Measurements from ENCODE around the gene GRID1.

GRID1 gene

GRCh38 chr10:86289577-86289868, 77.1 kb downstream of the GRID1 start:
- 56% methylated on average over 2 of the region's 2 CpGs for WGBS

GRCh38 chr10:86288695-86289576, 77.7 kb downstream of the GRID1 start:
- WGBS = 83% methylated on average over 10 of the region's 10 CpGs
- no peak overlapping the region for H2BK12ac ChIP-seq (ENCODE audit: low read length in 2 of 2)
- H3K36me3 ChIP-seq (ENCODE audit: control insufficient read depth in 1 of 2, insufficient read depth in 2 of 2, low read depth in 1 of 2, low read length in 2 of 2) = no peaks in the 10 kb centered on the region
- no peak overlapping the region for H4K91ac ChIP-seq (ENCODE audit: low read length)
- no peak overlapping the region for H2BK120ac ChIP-seq (ENCODE audit: low read depth, low read length)
- no peak overlapping the region for H3K9ac ChIP-seq (ENCODE audit: low read length)
- H2AFZ ChIP-seq (ENCODE audit: low read depth, low read length) = no peak overlapping the region
- no peaks in the 10 kb centered on the region for H3K79me1 ChIP-seq (replicated peaks; ENCODE audit: low read length, poor library complexity, severe bottlenecking)
- no peak overlapping the region for H3K18ac ChIP-seq (ENCODE audit: low read depth in 1 of 2, low read length in 2 of 2)
- no peaks in the 10 kb centered on the region for H3K27me3 ChIP-seq (ENCODE audit: control insufficient read depth in 1 of 2, insufficient read depth in 1 of 2, low read length in 2 of 2)
- H2AK5ac ChIP-seq (ENCODE audit: low read length, severe bottlenecking) = no peak overlapping the region
- no peak overlapping the region for H2BK15ac ChIP-seq (ENCODE audit: low read depth, poor library complexity, severe bottlenecking)
- no peaks in the 10 kb centered on the region for H3K9me3 ChIP-seq (ENCODE audit: control insufficient read depth, low read length)
- no peak overlapping the region for H4K8ac ChIP-seq (ENCODE audit: low read length)
- H3K4ac ChIP-seq (ENCODE audit: low read depth in 1 of 2, low read length in 2 of 2) = no peak overlapping the region
- no peaks in the 10 kb centered on the region for H3K4me1 ChIP-seq (ENCODE audit: control insufficient read depth, insufficient read depth, low read depth, low read length)
- no peak overlapping the region for H3K4me3 ChIP-seq (ENCODE audit: insufficient read depth in 1 of 2, low read depth in 1 of 2, low read length in 2 of 2)
- no peak overlapping the region for H3K27ac ChIP-seq (ENCODE audit: low read length, poor library complexity, severe bottlenecking)
- H2BK5ac ChIP-seq (ENCODE audit: low read depth, low read length, poor library complexity, severe bottlenecking) = no peak overlapping the region
- no peak overlapping the region for H3K4me2 ChIP-seq (ENCODE audit: low read length, poor library complexity, severe bottlenecking)
- no peak overlapping the region for H3K23ac ChIP-seq (ENCODE audit: low read length in 2 of 2)
- no peak for DNase-seq
- no peak overlapping the region for H3K14ac ChIP-seq (ENCODE audit: low read length in 2 of 2)

More at GRCh38 chr10:86289577-86289868, 77.1 kb downstream of the GRID1 start:
- Histone ChIP-seq H3K36me3 (ENCODE audit: control insufficient read depth in 1 of 2, insufficient read depth in 2 of 2, low read depth in 1 of 2, low read length in 2 of 2) (no peaks in the 10 kb centered on the region), H3K27me3 (ENCODE audit: control insufficient read depth in 1 of 2, insufficient read depth in 1 of 2, low read length in 2 of 2) (no peaks in the 10 kb centered on the region), H2AK5ac (ENCODE audit: low read length, severe bottlenecking) (no peak overlapping the region), H2BK5ac (ENCODE audit: low read depth, low read length, poor library complexity, severe bottlenecking) (no peak overlapping the region), H2BK120ac (ENCODE audit: low read depth, low read length) (no peak overlapping the region), H3K4ac (ENCODE audit: low read depth in 1 of 2, low read length in 2 of 2) (no peak overlapping the region), H3K79me1 (replicated peaks; ENCODE audit: low read length, poor library complexity, severe bottlenecking) (no peaks in the 10 kb centered on the region), H3K4me1 (ENCODE audit: control insufficient read depth, insufficient read depth, low read depth, low read length) (no peaks in the 10 kb centered on the region), H3K4me3 (ENCODE audit: insufficient read depth in 1 of 2, low read depth in 1 of 2, low read length in 2 of 2) (no peak overlapping the region), H3K23ac (ENCODE audit: low read length in 2 of 2) (no peak overlapping the region), H4K91ac (ENCODE audit: low read length) (no peak overlapping the region), H3K27ac (ENCODE audit: low read length, poor library complexity, severe bottlenecking) (no peak overlapping the region), H3K4me2 (ENCODE audit: low read length, poor library complexity, severe bottlenecking) (no peak overlapping the region), H2AFZ (ENCODE audit: low read depth, low read length) (no peak overlapping the region), H3K9ac (ENCODE audit: low read length) (no peak overlapping the region), H3K18ac (ENCODE audit: low read depth in 1 of 2, low read length in 2 of 2) (no peak overlapping the region), H2BK12ac (ENCODE audit: low read length in 2 of 2) (no peak overlapping the region), H3K9me3 (ENCODE audit: control insufficient read depth, low read length) (no peaks in the 10 kb centered on the region), H2BK15ac (ENCODE audit: low read depth, poor library complexity, severe bottlenecking) (no peak overlapping the region), H3K14ac (ENCODE audit: low read length in 2 of 2) (no peak overlapping the region), H4K8ac (ENCODE audit: low read length) (no peak overlapping the region)
- no peak for DNase-seq

- H4K91ac ChIP-seq (ENCODE audit: low read length) = no peak overlapping the region
- H3K9ac ChIP-seq (ENCODE audit: low read length) = no peak overlapping the region
- no peak overlapping the region for H2AK5ac ChIP-seq (ENCODE audit: low read length, severe bottlenecking)
- H3K4me2 ChIP-seq (ENCODE audit: low read length, poor library complexity, severe bottlenecking) = no peak overlapping the region
- H3K18ac ChIP-seq (ENCODE audit: low read depth in 1 of 2, low read length in 2 of 2) = no peak overlapping the region
- no peak overlapping the region for H2BK5ac ChIP-seq (ENCODE audit: low read depth, low read length, poor library complexity, severe bottlenecking)
- no peak overlapping the region for H3K4me3 ChIP-seq (ENCODE audit: insufficient read depth in 1 of 2, low read depth in 1 of 2, low read length in 2 of 2)
- H2BK120ac ChIP-seq (ENCODE audit: low read depth, low read length) = no peak overlapping the region
- no peak overlapping the region for H3K14ac ChIP-seq (ENCODE audit: low read length in 2 of 2)
- H3K27ac ChIP-seq (ENCODE audit: low read length, poor library complexity, severe bottlenecking) = no peak overlapping the region
- no peaks in the 10 kb centered on the region for H3K36me3 ChIP-seq (ENCODE audit: control insufficient read depth in 1 of 2, insufficient read depth in 2 of 2, low read depth in 1 of 2, low read length in 2 of 2)
- no peak overlapping the region for H2BK15ac ChIP-seq (ENCODE audit: low read depth, poor library complexity, severe bottlenecking)
- no peak overlapping the region for H4K8ac ChIP-seq (ENCODE audit: low read length)
- H3K4ac ChIP-seq (ENCODE audit: low read depth in 1 of 2, low read length in 2 of 2) = no peak overlapping the region
- H3K23ac ChIP-seq (ENCODE audit: low read length in 2 of 2) = no peak overlapping the region
- no peak for DNase-seq
- H3K4me1 ChIP-seq (ENCODE audit: control insufficient read depth, insufficient read depth, low read depth, low read length) = no peaks in the 10 kb centered on the region
- no peak overlapping the region for H2AFZ ChIP-seq (ENCODE audit: low read depth, low read length)
- H3K27me3 ChIP-seq (ENCODE audit: control insufficient read depth in 1 of 2, insufficient read depth in 1 of 2, low read length in 2 of 2) = no peaks in the 10 kb centered on the region
- H3K79me1 ChIP-seq (replicated peaks; ENCODE audit: low read length, poor library complexity, severe bottlenecking) = no peaks in the 10 kb centered on the region
- no peaks in the 10 kb centered on the region for H3K9me3 ChIP-seq (ENCODE audit: control insufficient read depth, low read length)
- no peak overlapping the region for H2BK12ac ChIP-seq (ENCODE audit: low read length in 2 of 2)
- 74% methylated on average over 6 of the region's 6 CpGs for WGBS
Observed at GRCh38 chr10:86287966-86288579, 78.5 kb downstream of the GRID1 start.

- no peak overlapping the region for H3K4me2 ChIP-seq (ENCODE audit: low read length, poor library complexity, severe bottlenecking)
- H3K36me3 ChIP-seq (ENCODE audit: control insufficient read depth in 1 of 2, insufficient read depth in 2 of 2, low read depth in 1 of 2, low read length in 2 of 2) = no peaks in the 10 kb centered on the region
- no peak overlapping the region for H3K4me3 ChIP-seq (ENCODE audit: insufficient read depth in 1 of 2, low read depth in 1 of 2, low read length in 2 of 2)
- H3K9ac ChIP-seq (ENCODE audit: low read length) = no peak overlapping the region
- no peak overlapping the region for H2BK12ac ChIP-seq (ENCODE audit: low read length in 2 of 2)
- H2AFZ ChIP-seq (ENCODE audit: low read depth, low read length) = no peak overlapping the region
- H3K27me3 ChIP-seq (ENCODE audit: control insufficient read depth in 1 of 2, insufficient read depth in 1 of 2, low read length in 2 of 2) = no peaks in the 10 kb centered on the region
- no peak overlapping the region for H3K4ac ChIP-seq (ENCODE audit: low read depth in 1 of 2, low read length in 2 of 2)
- no peak overlapping the region for H3K27ac ChIP-seq (ENCODE audit: low read length, poor library complexity, severe bottlenecking)
- no peak overlapping the region for H4K91ac ChIP-seq (ENCODE audit: low read length)
- H3K9me3 ChIP-seq (ENCODE audit: control insufficient read depth, low read length) = no peaks in the 10 kb centered on the region
- no peak for DNase-seq
- no peak overlapping the region for H2AK5ac ChIP-seq (ENCODE audit: low read length, severe bottlenecking)
- H2BK120ac ChIP-seq (ENCODE audit: low read depth, low read length) = no peak overlapping the region
- WGBS = 66% methylated on average over 9 of the region's 10 CpGs
- H3K4me1 ChIP-seq (ENCODE audit: control insufficient read depth, insufficient read depth, low read depth, low read length) = no peaks in the 10 kb centered on the region
- H3K14ac ChIP-seq (ENCODE audit: low read length in 2 of 2) = no peak overlapping the region
- H3K18ac ChIP-seq (ENCODE audit: low read depth in 1 of 2, low read length in 2 of 2) = no peak overlapping the region
- no peak overlapping the region for H3K23ac ChIP-seq (ENCODE audit: low read length in 2 of 2)
- no peak overlapping the region for H4K8ac ChIP-seq (ENCODE audit: low read length)
- H2BK15ac ChIP-seq (ENCODE audit: low read depth, poor library complexity, severe bottlenecking) = no peak overlapping the region
- H3K79me1 ChIP-seq (replicated peaks; ENCODE audit: low read length, poor library complexity, severe bottlenecking) = no peaks in the 10 kb centered on the region
- no peak overlapping the region for H2BK5ac ChIP-seq (ENCODE audit: low read depth, low read length, poor library complexity, severe bottlenecking)
Observed at GRCh38 chr10:86287110-86287793, 79.3 kb downstream of the GRID1 start.

Measured in mesenchymal stem cell (in vitro differentiated cells and primary cell).